H9 (cell line): ENCODE measurements around the gene CTAG2. TPM values are rescaled to one million over a fixed set of nuclear protein-coding genes. Genes with fewer than 3 reads are reported as not detected.

Experiments
- DNase-seq: peaks from one replicate; pipeline ENCODE4 v3.0.0-alpha.2; 2017
- H2AFZ ChIP-seq: one replicate; pipeline ENCODE4 v1.6.1; 2013; ENCODE audit warnings: mild to moderate bottlenecking, low read length, control low read depth, moderate library complexity
- H2AK5ac ChIP-seq: 2 replicates; pipeline ENCODE4 v1.6.1; 2013; ENCODE audit warnings: low read length, control low read depth, mixed read lengths; ENCODE audit not compliant: insufficient read length
- H2BK120ac ChIP-seq: one replicate; pipeline ENCODE4 v1.6.1; 2013; ENCODE audit warnings: low read depth, mild to moderate bottlenecking, low read length, control low read depth, inconsistent platforms; ENCODE audit not compliant: poor library complexity, severe bottlenecking
- H2BK12ac ChIP-seq: 2 replicates; pipeline ENCODE4 v1.6.1; 2013; ENCODE audit warnings: low read length, control low read depth, mixed read lengths, low read depth; ENCODE audit not compliant: insufficient read length
- H2BK15ac ChIP-seq: 2 replicates; pipeline ENCODE4 v1.6.1; 2013; ENCODE audit warnings: low read depth, low read length, control low read depth
- H2BK20ac ChIP-seq: one replicate; pipeline ENCODE4 v1.6.1; 2013; ENCODE audit warnings: low read depth, mild to moderate bottlenecking, low read length, control low read depth, inconsistent platforms; ENCODE audit not compliant: poor library complexity, severe bottlenecking
- H2BK5ac ChIP-seq: 2 replicates; pipeline ENCODE4 v1.6.1; 2013; ENCODE audit warnings: low read length, control low read depth, mixed read lengths; ENCODE audit not compliant: insufficient read length
- H3K14ac ChIP-seq: 2 replicates; pipeline ENCODE4 v1.6.1; 2013; ENCODE audit warnings: low read length, control low read depth; ENCODE audit not compliant: insufficient read depth
- H3K18ac ChIP-seq: 2 replicates; pipeline ENCODE4 v1.6.1; 2013; ENCODE audit warnings: low read depth, mild to moderate bottlenecking, mixed read lengths, low read length, control low read depth; ENCODE audit not compliant: insufficient read length
- H3K23ac ChIP-seq: 2 replicates; pipeline ENCODE4 v1.6.1; 2013; ENCODE audit warnings: low read length, control low read depth, mixed read lengths, low read depth; ENCODE audit not compliant: insufficient read length
- H3K23me2 ChIP-seq: 2 replicates; pipeline ENCODE4 v1.6.1; 2013; ENCODE audit warnings: low read depth, mild to moderate bottlenecking, mixed read lengths, low read length, control low read depth; ENCODE audit not compliant: insufficient read length, poor library complexity, severe bottlenecking
- H3K27ac ChIP-seq: 2 replicates; pipeline ENCODE4 v1.5.1; 2013; ENCODE audit warnings: low read length, control low read depth, mixed read lengths, low read depth; ENCODE audit not compliant: insufficient read length
- H3K27me3 ChIP-seq: 2 replicates; pipeline ENCODE4 v1.6.1; 2013; ENCODE audit warnings: low read length, control low read depth, inconsistent platforms; ENCODE audit not compliant: insufficient read depth
- H3K4ac ChIP-seq: 2 replicates; pipeline ENCODE4 v1.6.1; 2013; ENCODE audit warnings: low read depth, mild to moderate bottlenecking, control low read depth, inconsistent platforms, low read length, moderate library complexity
- H3K4me1 ChIP-seq: 2 replicates; pipeline ENCODE4 v1.6.1; 2013; ENCODE audit warnings: low read length, control low read depth, inconsistent platforms; ENCODE audit not compliant: insufficient read depth
- H3K4me2 ChIP-seq: 2 replicates; pipeline ENCODE4 v1.6.1; 2013; ENCODE audit warnings: low read length, control low read depth, mixed read lengths; ENCODE audit not compliant: insufficient read length, insufficient read depth
- H3K56ac ChIP-seq: 2 replicates; pipeline ENCODE4 v1.6.1; 2013; ENCODE audit warnings: low read depth, mild to moderate bottlenecking, mixed read lengths, low read length, control low read depth; ENCODE audit not compliant: insufficient read length
- H3K79me1 ChIP-seq: 2 replicates; pipeline ENCODE4 v1.6.1; 2013; ENCODE audit warnings: low read depth, mild to moderate bottlenecking, moderate library complexity, low read length, control low read depth, inconsistent platforms; ENCODE audit not compliant: insufficient read depth, poor library complexity, severe bottlenecking
- H3K79me2 ChIP-seq: 2 replicates; pipeline ENCODE4 v1.6.1; 2013; ENCODE audit warnings: low read length, control low read depth, inconsistent platforms; ENCODE audit not compliant: insufficient read depth
- H3K9ac ChIP-seq: 2 replicates; pipeline ENCODE4 v1.6.1; 2013; ENCODE audit warnings: low read length, control low read depth, mixed read lengths; ENCODE audit not compliant: insufficient read length; ENCODE audit errors: extremely low read depth
- H3K9me3 ChIP-seq: one replicate; pipeline ENCODE4 v1.6.1; 2013; ENCODE audit warnings: low read depth, low read length, inconsistent platforms; ENCODE audit not compliant: control insufficient read depth
- H3T11ph ChIP-seq: one replicate; pipeline ENCODE4 v1.6.1; 2013; ENCODE audit warnings: mild to moderate bottlenecking, low read length, control low read depth, inconsistent platforms
- H4K20me1 ChIP-seq: one replicate; pipeline ENCODE4 v1.6.1; 2013; ENCODE audit not compliant: control insufficient read depth, insufficient read length, insufficient read depth
- H4K5ac ChIP-seq: 2 replicates; pipeline ENCODE4 v1.6.1; 2013; ENCODE audit warnings: low read depth, mild to moderate bottlenecking, mixed read lengths, low read length, control low read depth; ENCODE audit not compliant: insufficient read length
- H4K8ac ChIP-seq: replicated peaks from 2 replicates; pipeline ENCODE4 v1.6.1; 2013; ENCODE audit warnings: low read length, control low read depth, mixed read lengths, low read depth; ENCODE audit not compliant: insufficient read length
- H4K91ac ChIP-seq: 2 replicates; pipeline ENCODE4 v1.6.1; 2013; ENCODE audit warnings: low read depth, mild to moderate bottlenecking, moderate library complexity, mixed read lengths, low read length, control low read depth; ENCODE audit not compliant: insufficient read length
- H3K27ac Mint-ChIP-seq, 3 experiments: 2 replicates in 2 of 3; 3 replicates in 1 of 3; pipeline ENCODE4 v1.8.0; 2020 to 2021; ENCODE audit warnings: mixed read lengths in 3 of 3, mild to moderate bottlenecking in 1 of 3, moderate library complexity in 1 of 3
- H3K27me3 Mint-ChIP-seq: 2 replicates; pipeline ENCODE4 v1.8.0; 2021; ENCODE audit warnings: low read depth, mild to moderate bottlenecking, moderate library complexity, mixed read lengths
- H3K36me3 Mint-ChIP-seq, 3 experiments: 2 replicates in 2 of 3; 3 replicates in 1 of 3; pipeline ENCODE4 v1.8.0; 2020 to 2021; ENCODE audit warnings: low read depth in 3 of 3, mixed read lengths in 3 of 3; ENCODE audit not compliant: insufficient read depth in 1 of 3
- H3K4me1 Mint-ChIP-seq, 2 experiments: 2 replicates each; pipeline ENCODE4 v1.8.0; 2020; ENCODE audit warnings: mixed read lengths in 2 of 2
- H3K4me3 Mint-ChIP-seq, 2 experiments: 2 replicates in 1 of 2; 3 replicates in 1 of 2; pipeline ENCODE4 v1.8.0; 2020 to 2021; ENCODE audit warnings: mild to moderate bottlenecking in 2 of 2, mixed read lengths in 2 of 2, moderate library complexity in 1 of 2
- H3K9me3 Mint-ChIP-seq, 2 experiments: 2 replicates in 1 of 2; 3 replicates in 1 of 2; pipeline ENCODE4 v1.8.0; 2020; ENCODE audit warnings: mild to moderate bottlenecking in 2 of 2, mixed read lengths in 2 of 2, moderate library complexity in 1 of 2
- WGBS: extraction: QIAGEN DNeasy Blood & Tissue Kit; methylation state at CpG from one replicate; pipeline ENCODE4 v1.1.7; 2013; ENCODE audit warnings: missing lambda C conversion rate, low lambda C conversion rate, mixed read lengths; ENCODE audit not compliant: insufficient read length; ENCODE audit errors: extremely low coverage; 5-methylcytosine and 5-hydroxymethylcytosine counted together
- total RNA-seq: library from RNA; stranded (reverse); gene quantifications from 2 replicates; pipeline ENCODE4 v1.2.1, GENCODE V29; 2021
- TF ChIP-seq, protein P1 (sequence below): fragments of 200-600 bp; sonication (generic); conservative IDR thresholded peaks from 3 replicates; pipeline ENCODE4 v1.8.0; 2021; ENCODE audit warnings: antibody characterized with exemption, mild to moderate bottlenecking

The CTAG2 gene
- total RNA-seq, 1 experiment from 2014 or later: not detected

DNA sequence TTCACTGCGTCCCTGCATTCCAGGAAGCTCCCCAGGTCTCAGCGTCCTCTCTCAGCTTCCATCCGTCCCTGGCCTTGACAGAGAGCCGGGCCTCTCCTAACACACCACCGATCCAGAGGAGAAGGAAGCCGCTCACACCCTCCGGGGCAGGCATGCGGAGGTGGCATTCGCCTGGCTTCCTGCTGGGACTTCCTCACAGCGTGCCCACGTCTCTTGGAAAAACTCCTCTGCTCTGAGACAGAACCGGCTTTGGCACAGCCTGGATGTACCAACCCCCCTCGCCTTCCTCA is 3.2 kb downstream of the CTAG2 start:
- H3K27ac ChIP-seq: no peak overlapping the region
- H2BK120ac ChIP-seq: no peak overlapping the region
- no peak overlapping the region for H3K23ac ChIP-seq
- no peaks in the 10 kb centered on the region for H3K4me1 ChIP-seq
- no peak overlapping the region for H4K91ac ChIP-seq
- H3K9me3 ChIP-seq: peaks cover 19% of the 10 kb centered on the region
- no peak overlapping the region for H3K4ac ChIP-seq
- no peak overlapping the region for H4K5ac ChIP-seq
- H2AFZ ChIP-seq: no peak overlapping the region
- no peak overlapping the region for H3K18ac ChIP-seq
- H3K79me2 ChIP-seq: no peaks in the 10 kb centered on the region
- H3K4me2 ChIP-seq: no peak overlapping the region
- no peak overlapping the region for H2BK20ac ChIP-seq
- Mint-ChIP-seq H3K27ac (no peak overlapping the region), H3K36me3 (no peaks in the 10 kb centered on the region; a peak in 1 of 7 replicates), H3K4me1 (peaks cover 4 to 7% of the 10 kb centered on the region in 2 experiments; a peak in 2 of 4 replicates), H3K27me3 (peaks cover 2% of the 10 kb centered on the region), H3K4me3 (no peak overlapping the region), H3K9me3 (peaks cover 36 to 43% of the 10 kb centered on the region in 2 experiments)
- H3K9ac ChIP-seq: no peak overlapping the region
- H2BK12ac ChIP-seq: no peak overlapping the region
- H3K14ac ChIP-seq: no peak overlapping the region
- no peak overlapping the region for H2BK5ac ChIP-seq
- no CpG with 5 or more reads among the region's 13 CpGs for WGBS
- no peak overlapping the region for H3K56ac ChIP-seq
- no peak overlapping the region for H2BK15ac ChIP-seq
- no peak overlapping the region for H3T11ph ChIP-seq
- H3K27me3 ChIP-seq: no peaks in the 10 kb centered on the region
- TF ChIP-seq, protein P1, sequence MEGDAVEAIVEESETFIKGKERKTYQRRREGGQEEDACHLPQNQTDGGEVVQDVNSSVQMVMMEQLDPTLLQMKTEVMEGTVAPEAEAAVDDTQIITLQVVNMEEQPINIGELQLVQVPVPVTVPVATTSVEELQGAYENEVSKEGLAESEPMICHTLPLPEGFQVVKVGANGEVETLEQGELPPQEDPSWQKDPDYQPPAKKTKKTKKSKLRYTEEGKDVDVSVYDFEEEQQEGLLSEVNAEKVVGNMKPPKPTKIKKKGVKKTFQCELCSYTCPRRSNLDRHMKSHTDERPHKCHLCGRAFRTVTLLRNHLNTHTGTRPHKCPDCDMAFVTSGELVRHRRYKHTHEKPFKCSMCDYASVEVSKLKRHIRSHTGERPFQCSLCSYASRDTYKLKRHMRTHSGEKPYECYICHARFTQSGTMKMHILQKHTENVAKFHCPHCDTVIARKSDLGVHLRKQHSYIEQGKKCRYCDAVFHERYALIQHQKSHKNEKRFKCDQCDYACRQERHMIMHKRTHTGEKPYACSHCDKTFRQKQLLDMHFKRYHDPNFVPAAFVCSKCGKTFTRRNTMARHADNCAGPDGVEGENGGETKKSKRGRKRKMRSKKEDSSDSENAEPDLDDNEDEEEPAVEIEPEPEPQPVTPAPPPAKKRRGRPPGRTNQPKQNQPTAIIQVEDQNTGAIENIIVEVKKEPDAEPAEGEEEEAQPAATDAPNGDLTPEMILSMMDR: no peak
- no peaks in the 10 kb centered on the region for H3K23me2 ChIP-seq
- H2AK5ac ChIP-seq: no peak overlapping the region
- DNase-seq: no peak
- no peaks in the 10 kb centered on the region for H4K20me1 ChIP-seq
- H3K79me1 ChIP-seq: no peaks in the 10 kb centered on the region
- H4K8ac ChIP-seq: no peak overlapping the region
